NB4 (cell line): ENCODE results near the gene C11orf71.

Experiments used
- CTCF ChIP-seq: IDR thresholded peaks from one replicate; pipeline ENCODE4 v1.5.1; 2012; ENCODE audit warnings: low read depth, low read length
- MYC ChIP-seq: IDR thresholded peaks from 2 replicates; pipeline ENCODE4 v1.6.1; 2011; ENCODE audit warnings: low read depth, low read length
- POLR2A ChIP-seq: IDR thresholded peaks from 2 replicates; pipeline ENCODE4 v1.6.1; 2011; ENCODE audit warnings: mild to moderate bottlenecking; ENCODE audit not compliant: insufficient read length; ENCODE audit errors: extremely low read depth

- no peak for TF ChIP-seq CTCF
- TF ChIP-seq POLR2A = no peak
- TF ChIP-seq MYC = no peak
Measured at GRCh38 chr11:114362326-114362725, 38.0 kb downstream of the C11orf71 start.
